Breast epithelium (tissue), 3 donors: ENCODE data around the gene LMBR1.

Source experiments
- POLR2A ChIP-seq: fragments of 450-650 bp; IDR thresholded peaks from one replicate; pipeline ENCODE4 v1.6.1; 2016; ENCODE audit warnings: antibody characterized with exemption, mild to moderate bottlenecking, moderate library complexity
- TF ChIP-seq, protein P1 (sequence below), 3 donors: fragments of 450-650 bp; IDR thresholded peaks; one replicate each; pipeline ENCODE4 v1.5.1; 2016 to 2017; ENCODE audit warnings: antibody characterized with exemption in 3 of 3, mild to moderate bottlenecking in 3 of 3, moderate library complexity in 3 of 3

DNA sequence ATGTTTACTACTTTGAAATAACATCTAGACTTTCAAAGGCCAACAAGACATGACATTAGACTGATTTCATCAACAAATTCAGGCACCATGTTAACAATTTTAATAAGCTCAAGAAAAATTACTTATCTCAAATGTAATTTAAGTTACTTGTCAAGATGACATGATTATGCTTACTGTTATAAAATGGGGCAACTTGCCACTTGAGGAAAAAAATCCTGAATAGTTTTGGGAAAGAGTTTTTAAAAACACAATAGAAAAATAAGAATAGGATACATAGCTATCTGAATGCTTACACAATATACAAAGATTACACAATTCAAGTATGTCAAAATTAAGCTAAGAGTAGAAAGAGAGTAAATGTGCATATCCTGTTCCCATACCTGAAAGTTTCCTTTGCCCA, 167.0 kb downstream of the LMBR1 start:
- TF ChIP-seq, protein P1, sequence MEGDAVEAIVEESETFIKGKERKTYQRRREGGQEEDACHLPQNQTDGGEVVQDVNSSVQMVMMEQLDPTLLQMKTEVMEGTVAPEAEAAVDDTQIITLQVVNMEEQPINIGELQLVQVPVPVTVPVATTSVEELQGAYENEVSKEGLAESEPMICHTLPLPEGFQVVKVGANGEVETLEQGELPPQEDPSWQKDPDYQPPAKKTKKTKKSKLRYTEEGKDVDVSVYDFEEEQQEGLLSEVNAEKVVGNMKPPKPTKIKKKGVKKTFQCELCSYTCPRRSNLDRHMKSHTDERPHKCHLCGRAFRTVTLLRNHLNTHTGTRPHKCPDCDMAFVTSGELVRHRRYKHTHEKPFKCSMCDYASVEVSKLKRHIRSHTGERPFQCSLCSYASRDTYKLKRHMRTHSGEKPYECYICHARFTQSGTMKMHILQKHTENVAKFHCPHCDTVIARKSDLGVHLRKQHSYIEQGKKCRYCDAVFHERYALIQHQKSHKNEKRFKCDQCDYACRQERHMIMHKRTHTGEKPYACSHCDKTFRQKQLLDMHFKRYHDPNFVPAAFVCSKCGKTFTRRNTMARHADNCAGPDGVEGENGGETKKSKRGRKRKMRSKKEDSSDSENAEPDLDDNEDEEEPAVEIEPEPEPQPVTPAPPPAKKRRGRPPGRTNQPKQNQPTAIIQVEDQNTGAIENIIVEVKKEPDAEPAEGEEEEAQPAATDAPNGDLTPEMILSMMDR (IDR thresholded peaks at IDR 0.05): no peak
- no peak for TF ChIP-seq POLR2A
